ENCODE results near the gene ME3.

Gene ME3

GRCh38 chr11:86510097-86510496 lies 162.3 kb downstream of the ME3 start:
- DNase-seq = no peak

- no peak for DNase-seq
These were observed 162.8 kb downstream of the ME3 start for GRCh38 chr11:86509588-86509974.

GRCh38 chr11:86508604-86509587 lies 163.5 kb downstream of the ME3 start:
- no peak for DNase-seq

GRCh38 chr11:86507249-86507845 lies 165.1 kb downstream of the ME3 start:
- no peak for DNase-seq

- no peak for DNase-seq
These were observed 166.2 kb downstream of the ME3 start for GRCh38 chr11:86506235-86506634.

GRCh38 chr11:86503131-86503530 lies 169.3 kb downstream of the ME3 start:
- no peak for DNase-seq

- no peak for DNase-seq
These were observed 170.2 kb downstream of the ME3 start for GRCh38 chr11:86502137-86502642.

- no peak for DNase-seq
These were observed 171.8 kb downstream of the ME3 start for GRCh38 chr11:86500500-86501140.

- no peak for DNase-seq
These were observed 172.7 kb downstream of the ME3 start for GRCh38 chr11:86499723-86500129.

GRCh38 chr11:86497836-86498235 lies 174.6 kb downstream of the ME3 start:
- no peak for DNase-seq

GRCh38 chr11:86497310-86497709 lies 175.1 kb downstream of the ME3 start:
- no peak for DNase-seq

- no peak for DNase-seq
These were observed 177.1 kb downstream of the ME3 start for GRCh38 chr11:86495351-86495750.

- no peak for DNase-seq
These were observed 179.9 kb downstream of the ME3 start for GRCh38 chr11:86492370-86493010.

GRCh38 chr11:86491027-86491426 lies 181.4 kb downstream of the ME3 start:
- no peak for DNase-seq

GRCh38 chr11:86490582-86490981 lies 181.8 kb downstream of the ME3 start:
- no peak for DNase-seq

- no peak for DNase-seq
These were observed 183.0 kb downstream of the ME3 start for GRCh38 chr11:86489442-86489841.

- no peak for DNase-seq
These were observed 183.9 kb downstream of the ME3 start for GRCh38 chr11:86488553-86488952.

- no peak for DNase-seq
These were observed 184.7 kb downstream of the ME3 start for GRCh38 chr11:86487671-86488070.

GRCh38 chr11:86486261-86487030 lies 186.0 kb downstream of the ME3 start:
- no peak for DNase-seq

GRCh38 chr11:86484795-86485166 lies 187.6 kb downstream of the ME3 start:
- DNase-seq = no peak

- no peak for DNase-seq
These were observed 188.2 kb downstream of the ME3 start for GRCh38 chr11:86483940-86484794.

Measured in stimulated activated CD4-positive, alpha-beta T cell treated with anti-CD3 and anti-CD28 coated beads, Interleukin-2, amount 100 ng/mL, for 24 hours (primary cell).